ENCODE measurements around the gene OCEL1. TPM values are rescaled to one million over a fixed set of nuclear protein-coding genes. Genes with fewer than 3 reads are reported as not detected.

The OCEL1 gene
- total and polyA plus RNA-seq, 2 of the 13 experiments (the other 11 are each of a cell fraction or from before 2014, with no cell fraction given), result 10.6 to 17.2 TPM

DNA sequence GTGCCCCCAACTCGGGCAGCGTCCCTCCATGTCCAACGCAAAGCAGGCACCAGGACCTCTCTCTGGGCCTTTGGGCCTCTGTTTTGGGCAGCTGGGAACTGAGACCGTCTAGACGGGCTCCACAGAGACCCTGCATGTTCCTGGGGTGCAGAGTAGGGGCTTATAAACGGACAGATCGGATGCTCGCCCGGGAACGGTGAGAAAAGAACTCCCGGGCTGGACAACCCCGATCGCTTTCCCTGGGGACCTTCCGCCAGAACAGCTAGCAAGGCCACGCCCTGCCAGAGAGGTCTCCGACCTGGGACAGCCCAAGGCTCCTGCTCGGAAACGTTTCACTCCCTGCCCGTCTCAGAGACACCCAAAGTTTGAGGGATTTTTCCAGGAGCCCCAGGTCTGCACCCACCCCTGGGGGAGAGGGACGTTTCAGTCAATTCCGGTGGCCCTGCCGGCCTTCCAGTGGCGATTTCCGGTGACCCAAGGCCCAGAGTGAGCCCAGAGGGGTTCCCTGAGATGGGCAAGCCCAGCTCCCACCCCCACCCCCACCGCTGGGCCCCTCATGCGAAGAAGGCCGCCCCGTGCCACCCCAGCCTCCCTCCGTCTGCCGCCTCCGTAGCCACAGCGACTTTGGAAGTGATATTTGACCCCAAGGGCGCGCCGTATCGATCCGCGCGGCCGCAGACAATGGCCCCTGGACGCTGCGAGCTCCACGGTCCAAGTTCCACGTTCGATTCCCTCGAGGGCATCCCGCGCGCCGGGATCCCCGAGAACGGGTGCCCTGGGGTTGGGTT is 18.0 kb downstream of the OCEL1 start (continued):
- TF ChIP-seq, protein P1, sequence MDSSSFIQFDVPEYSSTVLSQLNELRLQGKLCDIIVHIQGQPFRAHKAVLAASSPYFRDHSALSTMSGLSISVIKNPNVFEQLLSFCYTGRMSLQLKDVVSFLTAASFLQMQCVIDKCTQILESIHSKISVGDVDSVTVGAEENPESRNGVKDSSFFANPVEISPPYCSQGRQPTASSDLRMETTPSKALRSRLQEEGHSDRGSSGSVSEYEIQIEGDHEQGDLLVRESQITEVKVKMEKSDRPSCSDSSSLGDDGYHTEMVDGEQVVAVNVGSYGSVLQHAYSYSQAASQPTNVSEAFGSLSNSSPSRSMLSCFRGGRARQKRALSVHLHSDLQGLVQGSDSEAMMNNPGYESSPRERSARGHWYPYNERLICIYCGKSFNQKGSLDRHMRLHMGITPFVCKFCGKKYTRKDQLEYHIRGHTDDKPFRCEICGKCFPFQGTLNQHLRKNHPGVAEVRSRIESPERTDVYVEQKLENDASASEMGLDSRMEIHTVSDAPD (CRISPR knock-in tag; IDR thresholded peaks at IDR 0.05), result no peak
- TF ChIP-seq, protein P2, sequence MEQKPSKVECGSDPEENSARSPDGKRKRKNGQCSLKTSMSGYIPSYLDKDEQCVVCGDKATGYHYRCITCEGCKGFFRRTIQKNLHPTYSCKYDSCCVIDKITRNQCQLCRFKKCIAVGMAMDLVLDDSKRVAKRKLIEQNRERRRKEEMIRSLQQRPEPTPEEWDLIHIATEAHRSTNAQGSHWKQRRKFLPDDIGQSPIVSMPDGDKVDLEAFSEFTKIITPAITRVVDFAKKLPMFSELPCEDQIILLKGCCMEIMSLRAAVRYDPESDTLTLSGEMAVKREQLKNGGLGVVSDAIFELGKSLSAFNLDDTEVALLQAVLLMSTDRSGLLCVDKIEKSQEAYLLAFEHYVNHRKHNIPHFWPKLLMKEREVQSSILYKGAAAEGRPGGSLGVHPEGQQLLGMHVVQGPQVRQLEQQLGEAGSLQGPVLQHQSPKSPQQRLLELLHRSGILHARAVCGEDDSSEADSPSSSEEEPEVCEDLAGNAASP (CRISPR knock-in tag; IDR thresholded peaks at IDR 0.05; ENCODE audit: borderline replicate concordance), result peak; percentile 84
- no peak for TF ChIP-seq FOXP1 (IDR thresholded peaks at IDR 0.05)
- no peak; the same call in 1 of the 2 replicates for TF ChIP-seq FOXP1 (CRISPR knock-in tag; IDR thresholded peaks at IDR 0.05)
- 0 out of 2 replicates have a peak, but pooled peaks have one; percentile 13 for TF ChIP-seq ZBTB20 (CRISPR knock-in tag; IDR thresholded peaks at IDR 0.05; ENCODE audit: borderline replicate concordance, low read depth)
- no peak for TF ChIP-seq ZBTB3 (CRISPR knock-in tag; IDR thresholded peaks at IDR 0.05; ENCODE audit: borderline replicate concordance, low read depth)
- TF ChIP-seq, protein P3, sequence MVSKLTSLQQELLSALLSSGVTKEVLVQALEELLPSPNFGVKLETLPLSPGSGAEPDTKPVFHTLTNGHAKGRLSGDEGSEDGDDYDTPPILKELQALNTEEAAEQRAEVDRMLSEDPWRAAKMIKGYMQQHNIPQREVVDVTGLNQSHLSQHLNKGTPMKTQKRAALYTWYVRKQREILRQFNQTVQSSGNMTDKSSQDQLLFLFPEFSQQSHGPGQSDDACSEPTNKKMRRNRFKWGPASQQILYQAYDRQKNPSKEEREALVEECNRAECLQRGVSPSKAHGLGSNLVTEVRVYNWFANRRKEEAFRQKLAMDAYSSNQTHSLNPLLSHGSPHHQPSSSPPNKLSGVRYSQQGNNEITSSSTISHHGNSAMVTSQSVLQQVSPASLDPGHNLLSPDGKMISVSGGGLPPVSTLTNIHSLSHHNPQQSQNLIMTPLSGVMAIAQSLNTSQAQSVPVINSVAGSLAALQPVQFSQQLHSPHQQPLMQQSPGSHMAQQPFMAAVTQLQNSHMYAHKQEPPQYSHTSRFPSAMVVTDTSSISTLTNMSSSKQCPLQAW (CRISPR knock-in tag; IDR thresholded peaks at IDR 0.05), result 0 out of 2 replicates have a peak, but pooled peaks have one; percentile 44
- TF ChIP-seq ZNF30 (CRISPR knock-in tag; IDR thresholded peaks at IDR 0.05), result no peak
- TF ChIP-seq ESRRA (CRISPR knock-in tag; IDR thresholded peaks at IDR 0.05; ENCODE audit: low read depth), result peak; percentile 94
- TF ChIP-seq ZNF607 (CRISPR knock-in tag; IDR thresholded peaks at IDR 0.05; ENCODE audit: borderline replicate concordance), result no peak; the same call in 1 of the 2 replicates
- TF ChIP-seq ZNF660 (CRISPR knock-in tag; IDR thresholded peaks at IDR 0.05; ENCODE audit: borderline replicate concordance, low read depth), result no peak
- peak; percentile 86 for TF ChIP-seq KDM2A (CRISPR knock-in tag; IDR thresholded peaks at IDR 0.05; ENCODE audit: borderline replicate concordance, low read depth)
- no peak for TF ChIP-seq ZNF83 (CRISPR knock-in tag; IDR thresholded peaks at IDR 0.05; ENCODE audit: borderline replicate concordance)
- TF ChIP-seq AGO1 (IDR thresholded peaks at IDR 0.05; ENCODE audit: low read depth, low read length, poor library complexity, severe bottlenecking), result no peak
- TF ChIP-seq ZNF761 (CRISPR knock-in tag; conservative IDR thresholded peaks at IDR 0.05), result no peak
- TF ChIP-seq HNRNPH1 (optimal IDR thresholded peaks at IDR 0.05; ENCODE audit: low read depth, low read length), result no peak
- no peak for TF ChIP-seq MAFK (conservative IDR thresholded peaks at IDR 0.05 in 1 of 2, IDR thresholded peaks at IDR 0.05 in 1 of 2; ENCODE audit: low read length in 2 of 2)
- TF ChIP-seq ZNF703 (CRISPR knock-in tag; IDR thresholded peaks at IDR 0.05; ENCODE audit: borderline replicate concordance), result no peak
- no peak for TF ChIP-seq TBX2 (CRISPR knock-in tag; IDR thresholded peaks at IDR 0.05; ENCODE audit: borderline replicate concordance)
- TF ChIP-seq, protein P4, sequence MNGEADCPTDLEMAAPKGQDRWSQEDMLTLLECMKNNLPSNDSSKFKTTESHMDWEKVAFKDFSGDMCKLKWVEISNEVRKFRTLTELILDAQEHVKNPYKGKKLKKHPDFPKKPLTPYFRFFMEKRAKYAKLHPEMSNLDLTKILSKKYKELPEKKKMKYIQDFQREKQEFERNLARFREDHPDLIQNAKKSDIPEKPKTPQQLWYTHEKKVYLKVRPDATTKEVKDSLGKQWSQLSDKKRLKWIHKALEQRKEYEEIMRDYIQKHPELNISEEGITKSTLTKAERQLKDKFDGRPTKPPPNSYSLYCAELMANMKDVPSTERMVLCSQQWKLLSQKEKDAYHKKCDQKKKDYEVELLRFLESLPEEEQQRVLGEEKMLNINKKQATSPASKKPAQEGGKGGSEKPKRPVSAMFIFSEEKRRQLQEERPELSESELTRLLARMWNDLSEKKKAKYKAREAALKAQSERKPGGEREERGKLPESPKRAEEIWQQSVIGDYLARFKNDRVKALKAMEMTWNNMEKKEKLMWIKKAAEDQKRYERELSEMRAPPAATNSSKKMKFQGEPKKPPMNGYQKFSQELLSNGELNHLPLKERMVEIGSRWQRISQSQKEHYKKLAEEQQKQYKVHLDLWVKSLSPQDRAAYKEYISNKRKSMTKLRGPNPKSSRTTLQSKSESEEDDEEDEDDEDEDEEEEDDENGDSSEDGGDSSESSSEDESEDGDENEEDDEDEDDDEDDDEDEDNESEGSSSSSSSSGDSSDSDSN (CRISPR knock-in tag; IDR thresholded peaks at IDR 0.05), result peak; percentile 49
- TF ChIP-seq, protein P5, sequence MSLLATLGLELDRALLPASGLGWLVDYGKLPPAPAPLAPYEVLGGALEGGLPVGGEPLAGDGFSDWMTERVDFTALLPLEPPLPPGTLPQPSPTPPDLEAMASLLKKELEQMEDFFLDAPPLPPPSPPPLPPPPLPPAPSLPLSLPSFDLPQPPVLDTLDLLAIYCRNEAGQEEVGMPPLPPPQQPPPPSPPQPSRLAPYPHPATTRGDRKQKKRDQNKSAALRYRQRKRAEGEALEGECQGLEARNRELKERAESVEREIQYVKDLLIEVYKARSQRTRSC (CRISPR knock-in tag; IDR thresholded peaks at IDR 0.05; ENCODE audit: low read depth), result no peak

Data from HepG2 (cell line).